Activated naive CD4-positive, alpha-beta T cell treated with anti-CD3 and anti-CD28 coated beads, Interleukin-2, amount 50 U/mL, for 72 hours (primary cell): Measurements from ENCODE around the gene DUOX2. TPM values are rescaled to one million over a fixed set of nuclear protein-coding genes. Genes with fewer than 3 reads are reported as not detected.
A peak's percentile ranks its signal among the peaks of the same experiment; 100 is the strongest.
"Not testable (repeated sequence)": the region's sequence is repeated elsewhere in the genome, so short reads cannot be mapped to it uniquely, and the experiment has no call there.

Experiments
- ATAC-seq, 2 donors: fragments of 150-1000 bp; cut with Tn5 transposase; 2 replicates each; pipeline ENCODE4 v1.10.0; 2021; ENCODE audit warnings: mild to moderate bottlenecking in 2 of 2, moderate library complexity in 2 of 2
- DNase-seq, 2 donors: peaks; one replicate each; pipeline ENCODE4 v3.0.0; 2021 to 2022; ENCODE audit warnings: low spot score in 2 of 2
- H3K27ac Mint-ChIP-seq, 2 donors: one replicate each; pipeline ENCODE4 v1.8.0; 2022; ENCODE audit warnings: mild to moderate bottlenecking in 2 of 2, mixed read lengths in 2 of 2
- H3K36me3 Mint-ChIP-seq, 2 donors: one replicate each; pipeline ENCODE4 v1.8.0; 2022; ENCODE audit warnings: mixed read lengths in 2 of 2
- H3K9me3 Mint-ChIP-seq, 2 donors: one replicate each; pipeline ENCODE4 v1.8.0; 2022; ENCODE audit warnings: mixed read lengths in 2 of 2
- total RNA-seq, 2 donors: library from RNA; stranded (reverse); gene quantifications; one replicate each; pipeline ENCODE4 v1.2.3, GENCODE V29; 2022

The DUOX2 gene
- total RNA-seq, 2 donors from 2014 or later: 0.16 to 0.36 TPM

DNA sequence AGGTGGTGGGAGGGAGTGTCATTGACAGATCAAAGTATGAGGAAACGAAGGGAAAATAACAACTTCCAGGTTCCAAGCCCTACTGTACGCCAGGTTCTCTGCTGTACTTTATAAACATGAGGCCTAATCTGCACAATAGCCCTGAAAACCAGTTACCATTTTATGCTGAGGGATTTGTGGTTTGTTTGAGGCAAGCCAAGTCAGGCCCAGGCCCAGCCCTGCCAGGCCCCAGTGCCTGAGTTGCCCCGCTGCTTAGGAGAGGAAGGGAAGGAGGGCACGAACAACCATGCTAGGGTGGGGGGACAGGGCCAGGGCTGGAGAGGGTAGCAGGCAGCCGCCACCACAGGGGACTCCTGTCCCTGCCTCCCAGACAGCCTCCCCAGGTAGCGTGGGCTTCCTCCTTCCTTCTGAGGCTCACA is 44.0 kb downstream of the DUOX2 start:
- not testable (repeated sequence) for DNase-seq, H3K9me3 Mint-ChIP-seq
- peak overlapping the region in 1 of 2 donors; percentile 93 for H3K27ac Mint-ChIP-seq
- peaks cover 0 to 11% of the 10 kb centered on the region in 2 donors for H3K36me3 Mint-ChIP-seq
- peak; percentile 16 to 37 for ATAC-seq

DNA sequence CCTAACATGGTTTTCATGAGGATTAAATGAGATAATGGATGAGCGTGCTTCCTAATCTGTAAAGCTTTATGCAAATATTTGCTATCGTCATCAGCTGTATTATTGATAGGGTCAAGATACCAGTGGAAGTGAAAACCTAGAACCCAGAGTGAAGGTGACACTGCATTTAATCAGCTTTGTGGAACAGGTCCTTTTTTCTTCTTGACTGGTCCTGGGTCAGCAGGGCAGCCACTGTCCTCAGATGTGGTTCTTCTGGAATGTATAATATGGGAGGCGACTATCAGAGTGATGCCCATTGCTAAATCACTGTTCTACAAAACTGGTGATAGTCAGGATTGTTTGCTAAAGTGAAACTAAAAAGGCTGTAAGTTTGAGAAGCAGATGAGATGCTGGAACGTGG is 49.6 kb downstream of the DUOX2 start:
- Mint-ChIP-seq H3K9me3 (no peaks in the 10 kb centered on the region), H3K27ac (no peak overlapping the region), H3K36me3 (peaks cover 7 to 23% of the 10 kb centered on the region in 2 donors)
- no peak for ATAC-seq
- no peak for DNase-seq

DNA sequence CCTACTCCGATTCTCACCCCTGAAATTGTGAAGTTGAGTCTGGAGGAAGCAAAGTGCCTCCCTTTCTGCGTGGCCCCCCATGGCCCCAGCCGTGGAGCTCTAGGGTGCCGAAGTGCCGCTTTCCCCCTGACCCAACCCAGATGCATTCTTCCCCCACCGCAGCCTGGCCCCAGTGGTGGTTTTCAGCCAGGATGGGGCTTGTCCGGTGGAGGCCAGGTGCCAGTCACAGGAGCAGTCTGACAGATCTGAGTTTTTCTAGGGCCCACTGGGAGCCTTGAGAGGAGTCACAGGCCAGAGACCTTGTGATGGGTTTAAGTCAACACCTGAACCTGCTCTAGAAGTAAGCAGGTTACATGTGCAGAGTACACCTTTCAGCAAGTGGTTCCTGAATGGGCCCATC is 51.7 kb downstream of the DUOX2 start:
- DNase-seq, H3K27ac Mint-ChIP-seq, ATAC-seq: not testable (repeated sequence)
- peaks cover 0 to 10% of the 10 kb centered on the region in 2 donors for H3K9me3 Mint-ChIP-seq
- peaks cover 7 to 26% of the 10 kb centered on the region in 2 donors for H3K36me3 Mint-ChIP-seq

DNA sequence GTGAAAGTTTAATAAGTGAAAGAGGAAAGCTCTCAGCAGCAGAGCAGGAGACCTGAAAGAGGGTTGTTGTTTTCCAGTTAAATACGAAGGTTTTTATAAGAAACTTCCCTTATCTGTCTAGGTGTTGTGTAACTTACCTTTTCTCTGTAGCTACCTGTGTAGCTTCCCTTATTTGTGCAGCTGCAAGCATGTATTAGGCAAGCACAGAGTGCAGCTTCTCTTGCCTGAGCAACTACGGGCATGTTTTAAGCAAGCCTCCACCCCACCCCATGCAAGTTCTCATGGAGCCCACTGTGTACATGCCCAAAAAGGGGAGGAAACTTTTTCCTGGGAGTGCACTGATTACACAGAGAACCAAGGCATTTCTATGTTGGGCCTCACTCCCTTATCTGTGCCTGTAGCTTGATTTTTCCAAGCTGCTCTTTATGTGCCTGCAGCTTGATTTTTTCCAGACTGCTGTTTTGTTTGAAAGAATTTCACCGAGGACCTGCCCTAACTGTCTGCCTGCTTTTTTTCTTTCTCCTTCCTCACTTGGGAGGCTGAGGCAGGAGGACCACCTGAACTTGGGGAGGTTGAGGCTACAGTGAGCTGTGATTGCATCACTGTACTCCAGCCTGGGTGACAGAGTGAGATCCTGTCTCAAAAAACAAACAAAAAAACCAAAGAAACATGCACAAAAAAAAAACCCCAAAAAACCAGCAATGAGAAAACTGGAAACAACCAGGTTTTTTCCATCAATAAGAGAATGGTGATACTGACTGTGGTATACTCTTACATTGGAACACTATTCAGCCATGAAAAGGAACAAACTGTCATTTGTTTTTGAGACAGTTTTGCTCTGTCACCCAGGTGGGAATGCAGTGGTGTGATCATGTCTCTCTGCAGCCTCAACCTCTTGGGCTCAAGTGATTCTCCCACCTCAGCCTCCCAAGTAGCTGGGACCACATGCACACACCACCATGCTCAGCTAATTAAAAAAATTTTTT is 55.0 kb downstream of the DUOX2 start:
- ATAC-seq, H3K27ac Mint-ChIP-seq, DNase-seq: not testable (repeated sequence)
- Mint-ChIP-seq H3K9me3 (peaks cover 0 to 10% of the 10 kb centered on the region in 2 donors), H3K36me3 (peaks cover 7 to 26% of the 10 kb centered on the region in 2 donors)

DNA sequence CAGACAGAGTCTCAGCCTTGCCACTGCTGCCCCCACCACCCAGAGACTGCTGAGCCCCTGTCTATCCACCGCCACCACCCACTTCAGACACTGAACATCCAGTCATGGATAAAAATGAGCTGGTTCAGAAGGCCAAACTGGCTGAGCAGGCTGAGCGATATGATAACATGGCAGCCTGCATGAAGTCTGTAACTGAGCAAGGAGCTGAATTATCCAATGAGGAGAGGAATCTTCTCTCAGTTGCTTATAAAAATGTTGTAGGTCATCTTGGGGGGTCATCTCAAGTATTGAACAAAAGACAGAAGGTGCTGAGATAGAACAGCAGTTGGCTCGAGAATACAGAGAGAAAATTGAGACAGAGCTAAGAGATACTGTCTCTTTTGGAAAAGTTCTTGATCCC is 61.3 kb downstream of the DUOX2 start:
- DNase-seq, H3K27ac Mint-ChIP-seq, H3K9me3 Mint-ChIP-seq, ATAC-seq: not testable (repeated sequence)
- peaks cover 34 to 54% of the 10 kb centered on the region in 2 donors for H3K36me3 Mint-ChIP-seq

DNA sequence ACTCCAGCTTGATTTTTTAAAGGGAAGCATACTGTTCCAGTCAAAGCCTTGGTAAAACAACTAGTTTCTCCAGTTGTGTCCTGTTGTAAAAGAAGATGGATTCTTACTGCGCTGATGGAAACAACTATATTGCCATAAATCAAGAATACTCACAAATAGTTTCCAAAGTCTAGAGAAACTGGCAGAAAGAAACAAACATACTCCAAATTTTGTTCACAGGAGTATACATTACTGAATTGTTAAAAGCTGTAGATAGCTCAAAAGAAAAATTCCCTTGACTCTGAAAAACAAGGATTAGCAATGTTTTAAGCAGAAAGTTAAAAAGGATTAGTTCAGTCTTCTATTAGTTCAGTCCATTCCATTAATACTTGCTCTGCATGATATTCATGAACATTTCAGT is 63.4 kb downstream of the DUOX2 start:
- peaks cover 0 to 6% of the 10 kb centered on the region in 2 donors for H3K9me3 Mint-ChIP-seq
- no peak for ATAC-seq
- H3K27ac Mint-ChIP-seq: no peak overlapping the region
- H3K36me3 Mint-ChIP-seq: peaks cover 37 to 56% of the 10 kb centered on the region in 2 donors
- DNase-seq: no peak

DNA sequence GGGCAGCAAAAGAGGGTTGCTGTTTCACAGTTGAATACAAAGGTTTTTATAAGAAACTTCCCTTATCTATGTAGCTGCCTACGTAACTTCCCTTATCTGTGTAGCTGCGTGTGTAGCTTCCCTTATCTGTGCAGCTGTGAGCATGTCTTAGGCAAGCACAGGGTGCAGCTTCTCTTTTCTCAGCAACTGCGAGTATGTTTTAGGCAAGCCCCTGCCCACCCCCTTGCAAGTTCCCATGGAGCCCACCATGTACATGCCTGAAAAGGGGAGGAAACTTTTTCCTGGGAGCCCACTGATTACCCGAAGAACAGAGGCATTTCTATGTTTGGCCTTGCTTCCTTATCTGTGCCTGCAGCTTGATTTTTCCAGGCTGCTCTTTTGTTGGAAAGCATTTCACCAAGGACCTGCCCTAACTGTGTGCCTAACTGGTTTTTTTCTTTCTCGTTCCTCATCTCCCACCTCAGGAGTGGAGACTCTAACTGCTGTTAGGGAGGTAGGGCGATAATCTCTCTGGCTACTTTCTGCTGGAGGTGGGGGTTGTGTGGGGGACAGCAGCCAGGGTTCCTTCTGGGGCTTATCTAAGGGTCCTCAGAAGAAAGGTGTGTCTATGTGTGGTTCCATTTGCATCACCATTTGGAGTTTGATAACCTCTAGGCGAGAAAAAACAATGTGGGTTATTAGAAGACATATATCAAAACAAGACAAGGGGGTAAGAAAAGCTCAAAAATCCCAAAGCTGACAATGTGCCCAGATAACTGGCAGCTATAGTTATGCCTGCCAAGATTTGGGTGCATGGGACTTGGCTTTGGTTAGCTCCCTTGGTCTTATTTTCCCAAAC is 65.0 kb downstream of the DUOX2 start:
- no peak overlapping the region for H3K27ac Mint-ChIP-seq
- ATAC-seq: no peak
- no peak for DNase-seq
- peaks cover 0 to 6% of the 10 kb centered on the region in 2 donors for H3K9me3 Mint-ChIP-seq
- H3K36me3 Mint-ChIP-seq: peaks cover 37 to 56% of the 10 kb centered on the region in 2 donors

DNA sequence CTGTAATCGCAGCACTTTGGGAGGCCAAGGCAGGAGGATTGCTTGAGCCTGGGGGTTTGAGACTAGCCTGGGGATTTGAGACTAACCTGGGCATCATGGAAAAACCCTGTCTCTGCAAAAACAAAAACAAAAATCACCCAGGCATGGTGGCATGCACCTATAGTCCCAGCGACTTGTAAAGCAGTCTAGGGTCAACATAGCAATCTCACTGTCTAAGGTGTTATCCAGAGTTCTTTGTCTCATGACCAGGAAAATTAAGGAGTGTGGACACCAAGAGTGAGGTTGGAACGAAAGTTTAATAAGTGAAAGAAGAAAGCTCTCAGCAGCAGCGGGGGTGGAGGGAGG is 65.6 kb downstream of the DUOX2 start:
- not testable (repeated sequence) for ATAC-seq, DNase-seq, H3K9me3 Mint-ChIP-seq, H3K27ac Mint-ChIP-seq
- H3K36me3 Mint-ChIP-seq: peaks cover 37 to 56% of the 10 kb centered on the region in 2 donors

DNA sequence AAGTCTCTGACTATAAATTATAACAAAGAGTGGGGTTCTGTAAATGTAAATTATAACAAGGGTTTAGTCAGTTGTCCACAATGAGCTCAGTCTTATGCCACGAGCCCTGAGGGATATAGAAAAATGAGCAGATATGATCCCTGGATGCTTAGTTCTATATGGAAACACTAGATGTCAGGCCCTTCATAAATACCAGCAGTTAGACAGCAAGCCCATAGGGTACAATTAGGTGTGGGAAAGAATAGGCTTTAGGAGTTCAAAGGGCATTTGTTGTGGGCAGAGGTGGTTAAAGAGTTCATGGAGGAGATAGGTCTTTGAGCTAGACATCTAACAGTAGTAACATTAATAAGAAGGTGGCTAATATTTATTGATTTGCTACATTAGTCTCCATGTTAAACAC is 69.7 kb downstream of the DUOX2 start:
- DNase-seq, H3K27ac Mint-ChIP-seq, H3K9me3 Mint-ChIP-seq, ATAC-seq: not testable (repeated sequence)
- peaks cover 17 to 19% of the 10 kb centered on the region in 2 donors for H3K36me3 Mint-ChIP-seq

DNA sequence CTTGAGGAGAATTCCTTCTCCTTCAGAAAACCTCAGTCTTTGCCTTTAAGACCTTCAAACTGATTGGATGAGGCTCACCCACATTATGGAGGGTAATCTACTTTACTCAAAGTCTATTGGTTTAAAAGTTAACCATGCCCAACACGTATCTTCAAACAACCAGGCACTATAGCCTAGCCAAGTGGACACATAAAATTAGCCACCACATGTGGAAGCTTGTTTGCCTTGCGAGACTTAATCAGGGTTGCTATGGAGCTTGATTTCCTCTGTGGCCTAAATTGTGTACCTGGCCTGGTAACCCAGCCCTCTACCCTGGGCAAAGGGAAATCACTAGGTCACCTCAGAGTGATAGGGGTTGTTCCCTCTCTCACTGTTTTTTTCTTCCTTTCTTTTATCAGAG is 71.1 kb downstream of the DUOX2 start:
- ATAC-seq, DNase-seq, H3K9me3 Mint-ChIP-seq, H3K27ac Mint-ChIP-seq, H3K36me3 Mint-ChIP-seq: not testable (repeated sequence)

Other genes with a start within 250 kb of the DUOX2 start
- not detected for gene TERB2, start 157.5 kb downstream of the DUOX2 start, total RNA-seq
- gene SORD, start 91.0 kb downstream of the DUOX2 start, total RNA-seq: 10 to 100 TPM; 14.8 to 17.8 TPM
- not detected for gene DUOXA2, start 154 bp upstream of the DUOX2 start, total RNA-seq
- gene DUOXA1, start 15.7 kb upstream of the DUOX2 start, total RNA-seq: under 1 TPM in 1 of 2 donors, not detected in 1; 0.23 TPM
- gene DUOX1, start 15.8 kb upstream of the DUOX2 start, total RNA-seq: under 1 TPM; 0.05 to 0.18 TPM
- 10 to 100 TPM in 1 of 2 donors, 1 to 10 TPM in 1; 8.6 to 22.3 TPM for gene SHF, start 73.8 kb upstream of the DUOX2 start, total RNA-seq
- gene SLC28A2, start 138.1 kb upstream of the DUOX2 start, total RNA-seq: not detected